Neural crest cell (in vitro differentiated cells): ENCODE results near the gene GTPBP1. TPM values are rescaled to one million over a fixed set of nuclear protein-coding genes. Genes with fewer than 3 reads are reported as not detected.
A peak's percentile ranks its signal among the peaks of the same experiment; 100 is the strongest.

Experiments used
- DNase-seq: peaks from one replicate; pipeline ENCODE4 v3.0.0; 2021; ENCODE audit warnings: low read depth, mixed read lengths, low spot score
- H3K27ac Mint-ChIP-seq: one replicate; pipeline ENCODE4 v1.8.0; 2021; ENCODE audit warnings: mild to moderate bottlenecking, mixed read lengths; ENCODE audit not compliant: unreplicated experiment
- H3K27me3 Mint-ChIP-seq: 2 replicates; pipeline ENCODE4 v1.8.0; 2021; ENCODE audit warnings: low read depth, mild to moderate bottlenecking, mixed read lengths
- H3K36me3 Mint-ChIP-seq: 2 replicates; pipeline ENCODE4 v1.8.0; 2021; ENCODE audit warnings: low read depth, mild to moderate bottlenecking, mixed read lengths
- H3K4me1 Mint-ChIP-seq: 2 replicates; pipeline ENCODE4 v1.8.0; 2021; ENCODE audit warnings: mixed read lengths
- H3K4me3 Mint-ChIP-seq: one replicate; pipeline ENCODE4 v1.8.0; 2021; ENCODE audit warnings: mild to moderate bottlenecking, mixed read lengths
- H3K9me3 Mint-ChIP-seq: 2 replicates; pipeline ENCODE4 v1.8.0; 2021; ENCODE audit warnings: mixed read lengths
- total RNA-seq: library from RNA; stranded (reverse); gene quantifications from 2 replicates; pipeline ENCODE4 v1.2.1, GENCODE V29; 2021
- TF ChIP-seq, protein P1 (sequence below): fragments of 200-600 bp; sonication (generic); conservative IDR thresholded peaks from 2 replicates; pipeline ENCODE4 v1.5.0; 2021; ENCODE audit warnings: antibody characterized with exemption, mild to moderate bottlenecking

Gene GTPBP1
- total RNA-seq, 1 donor from 2014 or later, result 73.3 TPM

GRCh38 chr22:38755155-38755910 lies 49.6 kb downstream of the GTPBP1 start:
- H3K27ac Mint-ChIP-seq, result no peak overlapping the region
- no peaks in the 10 kb centered on the region for H3K27me3 Mint-ChIP-seq
- TF ChIP-seq, protein P1, sequence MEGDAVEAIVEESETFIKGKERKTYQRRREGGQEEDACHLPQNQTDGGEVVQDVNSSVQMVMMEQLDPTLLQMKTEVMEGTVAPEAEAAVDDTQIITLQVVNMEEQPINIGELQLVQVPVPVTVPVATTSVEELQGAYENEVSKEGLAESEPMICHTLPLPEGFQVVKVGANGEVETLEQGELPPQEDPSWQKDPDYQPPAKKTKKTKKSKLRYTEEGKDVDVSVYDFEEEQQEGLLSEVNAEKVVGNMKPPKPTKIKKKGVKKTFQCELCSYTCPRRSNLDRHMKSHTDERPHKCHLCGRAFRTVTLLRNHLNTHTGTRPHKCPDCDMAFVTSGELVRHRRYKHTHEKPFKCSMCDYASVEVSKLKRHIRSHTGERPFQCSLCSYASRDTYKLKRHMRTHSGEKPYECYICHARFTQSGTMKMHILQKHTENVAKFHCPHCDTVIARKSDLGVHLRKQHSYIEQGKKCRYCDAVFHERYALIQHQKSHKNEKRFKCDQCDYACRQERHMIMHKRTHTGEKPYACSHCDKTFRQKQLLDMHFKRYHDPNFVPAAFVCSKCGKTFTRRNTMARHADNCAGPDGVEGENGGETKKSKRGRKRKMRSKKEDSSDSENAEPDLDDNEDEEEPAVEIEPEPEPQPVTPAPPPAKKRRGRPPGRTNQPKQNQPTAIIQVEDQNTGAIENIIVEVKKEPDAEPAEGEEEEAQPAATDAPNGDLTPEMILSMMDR, result no peak
- peak overlapping the region; percentile 82 for H3K4me3 Mint-ChIP-seq
- H3K9me3 Mint-ChIP-seq, result no peaks in the 10 kb centered on the region
- peaks cover 31% of the 10 kb centered on the region for H3K4me1 Mint-ChIP-seq
- H3K36me3 Mint-ChIP-seq, result no peaks in the 10 kb centered on the region
- DNase-seq, result peak; percentile 58

DNA sequence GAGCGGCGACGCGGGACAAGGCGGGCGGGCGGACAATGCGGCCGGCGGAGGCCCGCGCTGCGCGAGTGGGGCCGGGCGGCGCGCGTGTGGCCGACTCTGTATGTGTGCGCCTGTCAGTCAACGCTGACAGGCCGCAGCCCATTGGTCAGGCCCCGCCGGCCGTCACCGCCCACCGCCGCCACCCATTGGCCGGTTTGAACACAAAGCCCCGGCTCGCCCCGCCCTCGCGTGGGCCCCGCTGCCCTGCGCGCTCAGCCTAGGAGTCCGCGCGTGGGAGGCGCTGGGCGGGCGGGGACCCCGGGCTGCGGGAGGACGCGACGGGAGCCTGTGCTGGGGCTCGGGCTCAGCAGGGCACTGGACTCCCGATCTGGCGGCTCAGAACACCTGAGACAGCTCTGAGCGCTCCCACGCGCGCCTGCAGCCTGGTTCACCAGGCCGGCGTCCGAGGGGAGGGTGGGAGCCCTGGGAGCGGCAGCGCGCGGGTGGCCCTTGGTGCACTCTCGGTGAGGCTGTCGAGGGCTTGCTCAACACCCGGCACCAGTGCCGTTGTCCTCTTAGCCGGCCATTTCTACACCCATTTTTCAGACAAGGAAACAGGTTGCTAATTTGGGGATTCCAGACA lies 50.3 kb downstream of the GTPBP1 start, which contains the start of gene SUN2:
SUN2 (minus strand) TSS at position 88 of the 622 bp plus-strand sequence. CDS start 3,370 bp downstream, outside the sequence.
- Mint-ChIP-seq H3K27ac (no peak within 1 kb of the TSS), H3K27me3 (no peaks in the 10 kb centered on the region), H3K9me3 (no peaks in the 10 kb centered on the region), H3K4me3 (peak within 1 kb of the TSS; percentile 88), H3K36me3 (no peaks in the 10 kb centered on the region), H3K4me1 (peaks cover 31% of the 10 kb centered on the region)
- DNase-seq, result peak; percentile 76
- TF ChIP-seq, protein P1, result no peak

- DNase-seq, result no peak
- Mint-ChIP-seq H3K27me3 (no peaks in the 10 kb centered on the region), H3K4me1 (peaks cover 31% of the 10 kb centered on the region), H3K9me3 (no peaks in the 10 kb centered on the region), H3K36me3 (no peaks in the 10 kb centered on the region), H3K27ac (no peak overlapping the region), H3K4me3 (peak overlapping the region; percentile 88)
- TF ChIP-seq, protein P1, result no peak
Measured at GRCh38 chr22:38756711-38757463, 51.1 kb downstream of the GTPBP1 start.

DNA sequence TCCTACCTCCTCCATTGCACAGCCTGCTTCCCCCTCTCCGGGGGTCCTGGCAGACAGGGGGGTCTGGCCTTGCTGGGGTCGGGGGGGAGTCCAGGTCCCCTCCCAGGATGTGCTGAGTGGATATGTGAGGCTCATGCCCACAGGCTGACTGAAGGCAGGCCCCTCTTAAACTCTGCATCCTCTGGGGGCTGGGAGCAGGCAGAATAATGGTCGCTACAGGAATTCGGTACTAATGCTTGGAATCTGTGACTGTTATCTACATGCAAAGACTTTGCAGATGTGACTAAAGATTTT lies 51.7 kb downstream of the GTPBP1 start:
- no peak for DNase-seq
- Mint-ChIP-seq H3K27ac (no peak overlapping the region), H3K4me3 (peak overlapping the region; percentile 88), H3K9me3 (no peaks in the 10 kb centered on the region), H3K36me3 (no peaks in the 10 kb centered on the region), H3K4me1 (peaks cover 31% of the 10 kb centered on the region), H3K27me3 (no peaks in the 10 kb centered on the region)
- TF ChIP-seq, protein P1, result no peak

GRCh38 chr22:38758276-38758945 lies 52.7 kb downstream of the GTPBP1 start:
- H3K4me3 Mint-ChIP-seq, result peak overlapping the region; percentile 49
- DNase-seq, result no peak
- no peak overlapping the region for H3K27ac Mint-ChIP-seq
- no peaks in the 10 kb centered on the region for H3K27me3 Mint-ChIP-seq
- TF ChIP-seq, protein P1, result no peak
- peaks cover 37% of the 10 kb centered on the region for H3K4me1 Mint-ChIP-seq
- no peaks in the 10 kb centered on the region for H3K36me3 Mint-ChIP-seq
- H3K9me3 Mint-ChIP-seq, result no peaks in the 10 kb centered on the region
